Neural crest cell (in vitro differentiated cells): ENCODE measurements around the gene TXNDC11. TPM values are rescaled to one million over a fixed set of nuclear protein-coding genes. Genes with fewer than 3 reads are reported as not detected.

Source experiments
- DNase-seq: peaks from one replicate; pipeline ENCODE4 v3.0.0; 2021; ENCODE audit warnings: low read depth, mixed read lengths, low spot score
- H3K27ac Mint-ChIP-seq: one replicate; pipeline ENCODE4 v1.8.0; 2021; ENCODE audit warnings: mild to moderate bottlenecking, mixed read lengths; ENCODE audit not compliant: unreplicated experiment
- H3K27me3 Mint-ChIP-seq: 2 replicates; pipeline ENCODE4 v1.8.0; 2021; ENCODE audit warnings: low read depth, mild to moderate bottlenecking, mixed read lengths
- H3K36me3 Mint-ChIP-seq: 2 replicates; pipeline ENCODE4 v1.8.0; 2021; ENCODE audit warnings: low read depth, mild to moderate bottlenecking, mixed read lengths
- H3K4me1 Mint-ChIP-seq: 2 replicates; pipeline ENCODE4 v1.8.0; 2021; ENCODE audit warnings: mixed read lengths
- H3K4me3 Mint-ChIP-seq: one replicate; pipeline ENCODE4 v1.8.0; 2021; ENCODE audit warnings: mild to moderate bottlenecking, mixed read lengths
- H3K9me3 Mint-ChIP-seq: 2 replicates; pipeline ENCODE4 v1.8.0; 2021; ENCODE audit warnings: mixed read lengths
- total RNA-seq: library from RNA; stranded (reverse); gene quantifications from 2 replicates; pipeline ENCODE4 v1.2.1, GENCODE V29; 2021
- TF ChIP-seq, protein P1 (sequence below): fragments of 200-600 bp; sonication (generic); conservative IDR thresholded peaks from 2 replicates; pipeline ENCODE4 v1.5.0; 2021; ENCODE audit warnings: antibody characterized with exemption, mild to moderate bottlenecking

Gene TXNDC11
- total RNA-seq, 1 donor from 2014 or later, result 16.9 TPM

DNA sequence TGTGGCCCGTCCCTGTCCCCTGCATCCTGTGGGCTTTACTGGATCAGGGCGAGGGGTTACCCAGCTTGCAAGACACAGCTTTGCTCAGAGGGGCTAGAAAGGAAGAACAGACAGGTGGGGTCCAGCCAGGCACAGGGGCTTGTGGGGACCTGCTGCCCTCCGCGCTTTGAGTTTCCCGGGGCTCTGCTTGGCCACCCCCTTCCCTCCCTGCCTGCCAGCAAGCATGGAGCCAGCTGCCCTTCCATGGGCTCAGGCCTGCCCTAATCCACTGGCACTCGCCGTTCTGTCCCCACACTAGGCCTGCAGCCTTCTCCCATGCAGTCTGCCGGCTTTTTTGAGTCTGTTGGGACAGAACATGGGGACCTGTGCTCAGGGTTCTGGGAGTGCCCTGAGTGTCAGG is 71.0 kb downstream of the TXNDC11 start:
- H3K9me3 Mint-ChIP-seq, result no peaks in the 10 kb centered on the region
- H3K4me1 Mint-ChIP-seq, result peaks cover 32% of the 10 kb centered on the region
- H3K36me3 Mint-ChIP-seq, result no peaks in the 10 kb centered on the region
- TF ChIP-seq, protein P1, sequence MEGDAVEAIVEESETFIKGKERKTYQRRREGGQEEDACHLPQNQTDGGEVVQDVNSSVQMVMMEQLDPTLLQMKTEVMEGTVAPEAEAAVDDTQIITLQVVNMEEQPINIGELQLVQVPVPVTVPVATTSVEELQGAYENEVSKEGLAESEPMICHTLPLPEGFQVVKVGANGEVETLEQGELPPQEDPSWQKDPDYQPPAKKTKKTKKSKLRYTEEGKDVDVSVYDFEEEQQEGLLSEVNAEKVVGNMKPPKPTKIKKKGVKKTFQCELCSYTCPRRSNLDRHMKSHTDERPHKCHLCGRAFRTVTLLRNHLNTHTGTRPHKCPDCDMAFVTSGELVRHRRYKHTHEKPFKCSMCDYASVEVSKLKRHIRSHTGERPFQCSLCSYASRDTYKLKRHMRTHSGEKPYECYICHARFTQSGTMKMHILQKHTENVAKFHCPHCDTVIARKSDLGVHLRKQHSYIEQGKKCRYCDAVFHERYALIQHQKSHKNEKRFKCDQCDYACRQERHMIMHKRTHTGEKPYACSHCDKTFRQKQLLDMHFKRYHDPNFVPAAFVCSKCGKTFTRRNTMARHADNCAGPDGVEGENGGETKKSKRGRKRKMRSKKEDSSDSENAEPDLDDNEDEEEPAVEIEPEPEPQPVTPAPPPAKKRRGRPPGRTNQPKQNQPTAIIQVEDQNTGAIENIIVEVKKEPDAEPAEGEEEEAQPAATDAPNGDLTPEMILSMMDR, result no peak
- peaks cover 2% of the 10 kb centered on the region for H3K27me3 Mint-ChIP-seq
- peak overlapping the region; percentile 40 for H3K27ac Mint-ChIP-seq
- DNase-seq, result no peak
- H3K4me3 Mint-ChIP-seq, result peak overlapping the region; percentile 95

DNA sequence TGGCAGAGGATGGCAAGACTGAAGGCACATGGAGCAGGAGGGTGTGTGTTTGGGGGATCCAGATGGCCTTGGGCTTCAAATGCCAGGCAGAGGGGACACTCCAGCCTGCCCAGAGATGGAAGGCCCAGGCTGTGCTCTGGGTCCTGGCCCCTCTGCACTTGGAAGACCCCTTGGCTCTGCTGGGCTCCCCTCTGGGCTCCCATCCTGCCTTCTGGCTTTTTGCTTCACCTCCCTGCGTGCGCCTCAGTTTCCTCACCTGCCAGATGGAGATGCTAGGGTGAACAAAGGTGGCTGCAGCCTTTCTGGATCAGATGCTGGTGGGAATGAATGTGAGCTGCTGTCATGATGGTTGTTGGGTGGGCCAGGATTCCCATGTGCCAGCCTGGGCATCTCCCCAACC is 71.4 kb downstream of the TXNDC11 start:
- TF ChIP-seq, protein P1, result no peak
- Mint-ChIP-seq H3K36me3 (no peaks in the 10 kb centered on the region), H3K9me3 (no peaks in the 10 kb centered on the region), H3K4me3 (peak overlapping the region; percentile 95), H3K27ac (no peak overlapping the region), H3K4me1 (peaks cover 32% of the 10 kb centered on the region), H3K27me3 (peaks cover 2% of the 10 kb centered on the region)
- no peak for DNase-seq

DNA sequence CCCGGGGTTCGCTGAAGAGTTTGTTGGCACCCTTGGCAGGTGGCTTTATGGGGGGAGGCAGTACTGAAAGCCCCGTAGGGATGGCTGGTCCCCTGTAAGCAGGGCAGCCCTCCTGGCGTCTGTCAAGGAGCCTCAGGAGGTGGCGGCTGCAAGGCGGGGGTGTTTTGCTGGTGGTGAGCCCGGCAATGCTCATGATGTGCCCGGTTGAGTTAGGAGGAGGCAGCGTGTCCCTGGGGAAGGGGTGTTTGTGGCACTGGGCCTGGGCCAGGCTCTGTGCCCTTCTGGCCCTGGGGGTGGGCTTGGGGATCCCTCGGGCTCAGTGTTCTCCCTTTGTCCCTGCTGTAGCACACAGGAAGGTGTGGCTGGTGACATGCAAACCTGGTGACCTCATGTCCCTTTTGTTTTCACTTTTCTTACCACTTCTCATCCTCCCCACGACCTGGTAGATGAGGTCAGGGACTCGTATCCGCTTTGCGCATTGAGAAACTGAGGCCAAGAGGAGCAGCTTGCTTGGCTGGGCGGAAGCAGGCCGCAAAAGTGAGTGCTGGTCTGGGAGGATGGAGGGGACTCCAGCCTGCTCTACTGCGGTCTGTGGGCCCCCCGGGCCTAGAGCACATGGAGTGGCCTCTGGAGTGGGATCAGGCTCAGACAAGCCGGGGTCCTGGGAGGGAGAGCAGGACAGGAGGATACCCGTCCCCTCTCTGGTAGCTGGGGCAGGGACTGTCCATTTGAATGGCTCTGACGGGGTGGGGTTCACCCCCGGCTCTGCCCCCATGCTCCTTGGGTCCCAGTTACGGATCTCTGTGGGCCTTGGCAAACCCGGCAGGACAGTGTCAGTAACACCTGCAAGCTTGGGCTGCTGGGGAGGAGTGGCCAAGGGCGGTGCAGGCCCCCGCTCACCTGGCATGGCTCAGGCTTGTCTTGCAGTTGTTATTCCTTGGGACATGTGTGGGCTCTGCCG is 72.2 kb downstream of the TXNDC11 start:
- Mint-ChIP-seq H3K36me3 (no peaks in the 10 kb centered on the region), H3K4me1 (peaks cover 33% of the 10 kb centered on the region), H3K9me3 (no peaks in the 10 kb centered on the region), H3K27me3 (peaks cover 2% of the 10 kb centered on the region), H3K4me3 (peak overlapping the region; percentile 95), H3K27ac (no peak overlapping the region)
- TF ChIP-seq, protein P1, result no peak
- DNase-seq, result no peak

DNA sequence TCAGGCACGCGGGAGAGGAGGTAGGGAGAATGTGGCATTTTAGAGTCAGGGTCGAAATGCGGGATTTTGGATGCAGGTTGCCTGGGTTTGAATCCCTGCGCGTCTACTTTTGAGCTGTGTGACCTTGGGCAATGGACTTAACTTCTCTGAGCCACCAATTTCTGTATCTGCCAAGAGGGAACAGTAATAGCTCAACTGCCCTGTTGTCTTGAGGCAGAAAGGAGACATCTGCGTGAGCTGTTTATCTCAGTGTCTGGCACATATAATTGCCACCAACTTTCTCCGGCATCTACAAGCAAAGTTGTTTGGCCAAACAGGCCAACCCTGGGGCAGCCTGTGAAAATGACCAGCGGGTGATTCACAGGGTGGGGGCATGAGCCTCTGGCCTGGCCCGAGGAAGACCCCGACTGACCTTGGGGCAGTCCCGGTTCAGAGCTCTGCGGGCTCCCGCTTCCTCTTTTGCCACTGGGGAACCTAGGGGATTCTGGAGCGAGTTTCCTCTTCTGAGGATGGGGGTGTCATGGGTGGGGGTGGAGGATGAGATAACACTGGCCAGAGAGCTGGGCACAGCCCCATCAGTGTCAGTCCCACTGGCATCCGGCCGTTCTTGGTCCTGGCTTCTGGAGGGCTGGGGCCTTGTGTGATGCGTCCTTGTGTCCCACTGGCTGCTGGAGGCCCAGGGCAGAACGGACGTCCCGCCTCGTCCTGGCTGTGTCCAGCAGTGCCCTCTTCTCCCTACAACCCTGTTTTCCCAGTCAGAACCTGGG is 73.1 kb downstream of the TXNDC11 start:
- Mint-ChIP-seq H3K4me3 (peak overlapping the region; percentile 95), H3K36me3 (no peaks in the 10 kb centered on the region), H3K27ac (peak overlapping the region; percentile 62), H3K27me3 (peaks cover 2% of the 10 kb centered on the region), H3K9me3 (no peaks in the 10 kb centered on the region), H3K4me1 (peaks cover 41% of the 10 kb centered on the region)
- TF ChIP-seq, protein P1, result no peak
- DNase-seq, result no peak

DNA sequence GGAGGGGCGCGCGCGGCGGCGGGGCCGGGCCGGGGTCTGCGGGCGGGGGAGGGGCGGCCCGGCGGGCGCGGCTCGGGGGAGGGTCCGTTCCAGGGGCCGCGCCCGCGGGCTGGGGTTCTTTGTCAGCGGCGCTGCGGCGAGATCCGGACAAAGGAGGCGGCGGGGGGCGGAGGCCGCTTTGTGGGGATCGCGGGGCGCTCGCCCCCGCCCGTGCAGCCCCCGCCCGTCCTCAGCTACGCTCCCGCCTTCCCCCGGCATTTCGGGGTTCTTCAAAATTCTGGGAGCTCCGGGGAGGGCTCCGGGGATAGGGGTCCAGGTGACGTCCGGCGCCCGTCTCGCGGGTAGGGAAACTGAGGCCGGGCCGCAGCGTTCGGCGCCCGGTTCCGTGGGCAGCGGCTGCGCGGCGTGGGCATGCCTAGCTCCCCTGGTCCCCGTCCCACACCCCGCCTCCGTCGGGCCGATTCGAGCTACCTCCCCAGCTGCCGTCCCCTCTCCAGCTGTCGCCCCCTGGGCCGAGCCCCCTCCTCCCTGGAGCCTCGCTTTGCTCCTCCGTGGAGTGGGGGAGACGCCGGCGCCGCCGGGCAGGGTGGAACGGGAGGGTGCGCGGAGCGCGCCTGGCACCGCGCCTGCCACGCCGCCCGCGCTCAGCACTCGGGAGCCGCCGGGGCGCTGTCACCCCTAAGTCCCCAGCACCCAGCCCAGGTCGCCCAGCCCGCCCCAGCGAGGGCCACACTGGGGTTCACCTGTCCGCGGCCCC is 73.9 kb downstream of the TXNDC11 start:
- Mint-ChIP-seq H3K27ac (no peak overlapping the region), H3K36me3 (no peaks in the 10 kb centered on the region), H3K4me3 (peak overlapping the region; percentile 95), H3K27me3 (peaks cover 2% of the 10 kb centered on the region), H3K9me3 (no peaks in the 10 kb centered on the region), H3K4me1 (peaks cover 49% of the 10 kb centered on the region)
- DNase-seq, result no peak
- TF ChIP-seq, protein P1, result no peak
